ENCODE data around the gene CDAN1. TPM values are rescaled to one million over a fixed set of nuclear protein-coding genes. Genes with fewer than 3 reads are reported as not detected.

Gene CDAN1
- total and polyA plus RNA-seq, 2 of the 4 experiments (the other 2 are of a cell fraction), result 4.7 to 5.6 TPM

- POLR2A ChIA-PET (ENCODE audit: unreplicated experiment), result no interaction called here
- no peak for TF ChIP-seq ELK1 (IDR thresholded peaks at IDR 0.05; ENCODE audit: borderline replicate concordance, low read depth, low read length)
- no peak for TF ChIP-seq SMC3 (IDR thresholded peaks at IDR 0.05; ENCODE audit: low read depth, low read length)
- TF ChIP-seq NFE2L2 (IDR thresholded peaks at IDR 0.05; ENCODE audit: low read depth, low read length), result no peak
- TF ChIP-seq MAFK (IDR thresholded peaks at IDR 0.05; ENCODE audit: low read depth, low read length), result no peak
- no peak for TF ChIP-seq BHLHE40 (IDR thresholded peaks at IDR 0.05; ENCODE audit: low read depth, low read length)
- no peak for TF ChIP-seq CHD1 (IDR thresholded peaks at IDR 0.05; ENCODE audit: low read depth, low read length)
- TF ChIP-seq, protein P1, sequence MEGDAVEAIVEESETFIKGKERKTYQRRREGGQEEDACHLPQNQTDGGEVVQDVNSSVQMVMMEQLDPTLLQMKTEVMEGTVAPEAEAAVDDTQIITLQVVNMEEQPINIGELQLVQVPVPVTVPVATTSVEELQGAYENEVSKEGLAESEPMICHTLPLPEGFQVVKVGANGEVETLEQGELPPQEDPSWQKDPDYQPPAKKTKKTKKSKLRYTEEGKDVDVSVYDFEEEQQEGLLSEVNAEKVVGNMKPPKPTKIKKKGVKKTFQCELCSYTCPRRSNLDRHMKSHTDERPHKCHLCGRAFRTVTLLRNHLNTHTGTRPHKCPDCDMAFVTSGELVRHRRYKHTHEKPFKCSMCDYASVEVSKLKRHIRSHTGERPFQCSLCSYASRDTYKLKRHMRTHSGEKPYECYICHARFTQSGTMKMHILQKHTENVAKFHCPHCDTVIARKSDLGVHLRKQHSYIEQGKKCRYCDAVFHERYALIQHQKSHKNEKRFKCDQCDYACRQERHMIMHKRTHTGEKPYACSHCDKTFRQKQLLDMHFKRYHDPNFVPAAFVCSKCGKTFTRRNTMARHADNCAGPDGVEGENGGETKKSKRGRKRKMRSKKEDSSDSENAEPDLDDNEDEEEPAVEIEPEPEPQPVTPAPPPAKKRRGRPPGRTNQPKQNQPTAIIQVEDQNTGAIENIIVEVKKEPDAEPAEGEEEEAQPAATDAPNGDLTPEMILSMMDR (conservative IDR thresholded peaks at IDR 0.05; ENCODE audit: low read depth, low read length), result no peak
- TF ChIP-seq MXI1 (IDR thresholded peaks at IDR 0.05; ENCODE audit: borderline replicate concordance, low read depth, low read length), result no peak
- no peak for TF ChIP-seq USF2 (IDR thresholded peaks at IDR 0.05; ENCODE audit: low read depth, low read length)
- no peak for TF ChIP-seq RAD21 (IDR thresholded peaks at IDR 0.05; ENCODE audit: low read length)
- no peak for TF ChIP-seq CEBPB (IDR thresholded peaks at IDR 0.05; ENCODE audit: low read depth, low read length)
- TF ChIP-seq FOS (IDR thresholded peaks at IDR 0.05; ENCODE audit: low read depth, low read length), result no peak
- no peak for TF ChIP-seq POLR2A (IDR thresholded peaks at IDR 0.05; ENCODE audit: low read depth, low read length)
- no peak for TF ChIP-seq RFX5 (IDR thresholded peaks at IDR 0.05; ENCODE audit: low read depth, low read length)
- TF ChIP-seq MAZ (IDR thresholded peaks at IDR 0.05; ENCODE audit: borderline replicate concordance, low read depth, low read length), result no peak
- no peak for TF ChIP-seq RCOR1 (IDR thresholded peaks at IDR 0.05; ENCODE audit: insufficient replicate concordance, low read length)
- intact Hi-C loops (cut with micrococcal nuclease), result no loop called here
- H3K9ac ChIP-seq (ENCODE audit: low read depth, low read length), result no peak overlapping the region
- no peak for ATAC-seq (ENCODE audit: low read depth)
- no CpG with 5 or more reads among the region's 4 CpGs for WGBS, 2 experiments (ENCODE audit: extremely low coverage in 2 of 2, insufficient read length in 1 of 2)
- H2BK20ac ChIP-seq (ENCODE audit: low read depth, low read length), result no peak overlapping the region
- dilution Hi-C loops (cut with HindIII; ENCODE audit: low sequenced_read_pairs, unreplicated experiment), result no loop called here
- CTCF ChIA-PET, result interaction anchor here (0.7 kb wide), 1 partner anchor 13 kb away, joined by 4 read pairs; no protein-coding TSS in a partner anchor
- H4K91ac ChIP-seq (ENCODE audit: insufficient read depth, low read depth, low read length), result no peak overlapping the region
- no peak for DNase-seq
- no peaks in the 10 kb centered on the region for H4K20me1 ChIP-seq (ENCODE audit: insufficient read depth, low read length)
- peaks cover 40% of the 10 kb centered on the region for H3K36me3 ChIP-seq (ENCODE audit: control insufficient read depth, insufficient read depth, low read length)
- no peak overlapping the region for H2AFZ ChIP-seq (replicated peaks; ENCODE audit: low read length, poor library complexity)
- no peak overlapping the region for H3K23ac ChIP-seq (ENCODE audit: low read depth, low read length)
- no peak overlapping the region for H3K18ac ChIP-seq (ENCODE audit: low read depth, low read length)
- no TSS peak for BruUV-seq (replicated peaks)
- no peaks in the 10 kb centered on the region for H3K9me3 ChIP-seq (ENCODE audit: control insufficient read depth, insufficient read depth, low read length)
- H2AK5ac ChIP-seq (ENCODE audit: low read depth, low read length), result no peak overlapping the region
- no peak overlapping the region for H3K4me2 ChIP-seq (ENCODE audit: low read depth, low read length)
- no peak overlapping the region for H2BK120ac ChIP-seq (ENCODE audit: low read depth, low read length)
- no peak overlapping the region for H3K14ac ChIP-seq (replicated peaks; ENCODE audit: low read depth, low read length)
- peaks cover 25% of the 10 kb centered on the region for H3K9me1 ChIP-seq (ENCODE audit: insufficient read depth, low read length)
- no peak overlapping the region for H4K5ac ChIP-seq (ENCODE audit: low read depth, low read length)
- no peak overlapping the region for H2AK9ac ChIP-seq (replicated peaks; ENCODE audit: low read depth, low read length, poor library complexity)
- no peak overlapping the region for H3K56ac ChIP-seq (ENCODE audit: extremely low read depth, insufficient read depth, low read length)
- H3K4ac ChIP-seq (ENCODE audit: low read depth, low read length), result no peak overlapping the region
- H3K27me3 ChIP-seq (ENCODE audit: control insufficient read depth, insufficient read depth, low read length), result no peaks in the 10 kb centered on the region
- no peak overlapping the region for H2BK15ac ChIP-seq (ENCODE audit: low read depth, low read length)
- H3K79me1 ChIP-seq (ENCODE audit: low read depth in 1 of 2, low read length in 2 of 2), result no peaks in the 10 kb centered on the region
- H3K27ac ChIP-seq (ENCODE audit: insufficient read depth, low read length), result no peak overlapping the region
- no peak overlapping the region for H4K8ac ChIP-seq (ENCODE audit: low read depth in 2 of 2, low read length in 2 of 2)
- H3K4me3 ChIP-seq (ENCODE audit: insufficient read depth, low read depth, low read length), result no peak overlapping the region
- H3K4me1 ChIP-seq (ENCODE audit: control insufficient read depth, insufficient read depth, low read length), result no peaks in the 10 kb centered on the region
- in situ Hi-C loops (cut with MboI; ENCODE audit: low sequenced_read_pairs), result no loop called here
- no peak overlapping the region for H2BK5ac ChIP-seq (ENCODE audit: low read depth, low read length, poor library complexity, severe bottlenecking)
These were observed 49.2 kb downstream of the CDAN1 start for GRCh38 chr15:42687740-42688139.

Measured in IMR-90 (cell line).